GM21447 (cell line): ENCODE data around the gene ATP2C2.

Experiments
- ATAC-seq: cut with Tn5 transposase; IDR thresholded peaks from one replicate; pipeline ENCODE4 v1.9.1; 2021; ENCODE audit not compliant: unreplicated experiment

Gene ATP2C2

DNA sequence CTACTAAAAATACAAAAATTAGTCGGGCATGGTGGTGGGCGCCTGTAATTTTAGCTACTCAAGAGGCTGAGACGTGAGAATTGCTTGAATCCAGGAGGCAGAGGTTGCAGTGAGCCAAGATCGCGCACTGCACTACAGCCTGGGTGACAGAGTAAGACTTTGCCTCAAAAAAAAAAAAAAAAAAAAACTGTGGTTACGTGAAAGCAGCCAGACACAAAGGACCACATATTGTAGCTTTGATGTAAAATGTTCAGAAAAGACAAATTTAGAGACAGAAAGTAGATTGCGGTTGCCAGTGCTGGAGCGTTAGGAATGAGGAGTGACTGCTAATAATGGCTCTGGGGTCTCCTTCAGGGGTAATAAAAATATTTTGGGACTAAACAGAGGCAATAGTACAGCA, 140.2 kb downstream of the ATP2C2 start:
- no peak for ATAC-seq

DNA sequence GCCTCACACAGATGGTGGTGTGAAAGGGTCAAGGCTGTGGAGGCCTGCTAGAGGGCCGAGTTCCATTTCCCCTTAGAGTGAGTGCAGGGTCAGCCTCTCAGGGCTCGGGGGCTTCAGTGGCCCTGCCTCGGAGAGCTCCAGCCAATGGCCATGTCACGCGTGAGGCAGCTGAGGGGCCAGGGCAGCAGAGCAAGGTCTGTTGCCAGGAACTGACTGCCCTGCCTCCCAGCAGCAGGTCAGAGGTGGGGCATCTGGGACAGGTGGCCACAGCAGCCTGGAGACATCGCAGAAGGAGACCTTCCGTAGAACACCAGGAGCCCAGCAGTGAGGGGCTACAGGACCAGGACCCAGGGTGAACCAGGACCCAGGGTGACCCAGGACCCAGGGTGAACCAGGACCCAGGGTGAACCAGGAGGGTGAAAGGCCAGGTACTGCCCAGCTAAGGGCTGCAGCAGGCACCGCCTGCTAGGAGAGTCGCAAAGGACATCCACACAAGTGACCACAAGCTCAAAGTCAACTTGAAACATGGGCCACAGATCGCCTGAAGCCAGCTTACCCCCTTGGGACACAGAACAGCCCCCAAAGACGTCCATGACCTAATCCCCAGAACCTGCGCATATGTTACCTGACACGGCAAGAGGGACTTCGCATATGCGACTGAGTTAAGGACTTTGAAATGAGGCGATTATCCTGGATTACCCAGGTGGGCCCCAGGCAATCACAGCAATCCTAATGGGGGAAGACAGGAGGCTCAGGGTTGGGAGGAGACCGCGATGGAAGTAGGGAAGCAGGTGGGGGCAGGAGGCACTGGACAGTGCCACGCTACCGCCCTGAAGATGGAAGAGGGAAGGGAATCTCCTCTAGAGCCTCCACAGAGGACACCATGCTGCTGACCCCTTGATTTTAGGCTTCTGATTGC, 141.0 kb downstream of the ATP2C2 start:
- ATAC-seq = no peak

DNA sequence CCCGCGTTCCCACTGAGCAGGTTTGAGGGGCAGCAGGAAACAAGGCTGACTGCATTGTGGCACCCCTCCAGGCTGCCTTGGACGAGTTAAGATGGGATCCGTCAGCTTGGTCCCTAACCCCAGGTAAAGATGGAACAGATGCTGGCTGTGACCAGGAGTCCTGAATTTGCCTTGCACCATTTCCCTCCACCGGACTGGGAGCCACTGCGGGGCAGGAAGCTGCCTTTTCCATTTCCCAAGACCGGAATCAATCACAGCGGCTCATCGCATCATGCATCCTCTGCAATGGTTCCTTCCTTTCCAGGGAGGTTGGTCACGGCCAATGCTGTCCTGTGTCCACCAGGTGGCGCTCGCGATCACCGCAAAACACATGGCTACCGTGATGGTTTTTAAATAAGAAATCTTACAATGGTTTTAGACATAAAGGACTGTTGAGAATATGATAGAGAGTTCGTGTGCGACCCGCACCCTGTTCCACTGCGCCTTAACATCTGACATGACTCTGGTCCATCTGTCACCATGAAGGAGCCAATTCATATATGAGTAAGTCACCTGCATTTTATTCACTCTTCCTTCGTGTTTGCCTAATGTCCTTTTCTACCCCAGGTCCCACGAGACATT, 143.0 kb downstream of the ATP2C2 start:
- no peak for ATAC-seq

DNA sequence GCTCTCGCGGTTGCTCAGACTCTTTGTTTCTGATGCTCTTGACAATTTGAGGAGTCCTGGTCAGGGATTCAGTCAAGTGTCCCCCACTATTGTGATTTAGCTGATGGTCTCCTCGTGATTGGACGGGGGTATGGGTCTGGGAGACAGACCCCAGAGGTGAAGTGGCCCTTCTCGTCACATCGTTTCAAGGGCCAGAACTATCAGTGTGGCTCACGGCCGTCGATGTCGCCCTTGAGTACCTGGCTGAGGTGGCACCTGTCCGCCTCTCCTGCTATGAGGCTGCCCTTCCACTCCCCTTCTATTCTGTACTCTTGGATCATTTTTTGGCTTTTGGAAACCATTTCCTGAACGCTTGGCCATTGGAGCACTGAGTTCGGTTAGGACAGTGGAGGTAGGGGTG, 143.5 kb downstream of the ATP2C2 start:
- no peak for ATAC-seq

DNA sequence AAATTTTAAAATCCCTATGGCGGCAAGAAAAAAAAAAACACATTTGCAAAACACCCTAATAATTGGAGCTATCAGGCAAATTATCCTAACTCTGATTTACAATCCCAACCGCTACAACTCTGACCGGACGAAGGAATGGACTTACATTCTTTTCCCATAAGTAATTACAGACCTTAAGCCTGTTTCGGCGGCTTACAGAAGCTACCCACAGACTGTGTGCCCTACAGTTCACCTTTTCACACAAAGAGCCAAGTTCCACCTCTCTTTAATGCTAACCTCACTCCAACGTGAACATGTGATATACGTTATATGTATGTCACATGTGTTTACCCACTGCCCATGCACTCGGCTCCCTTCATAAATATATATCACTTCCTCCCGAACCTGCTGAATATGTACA, 144.8 kb downstream of the ATP2C2 start:
- ATAC-seq = no peak

DNA sequence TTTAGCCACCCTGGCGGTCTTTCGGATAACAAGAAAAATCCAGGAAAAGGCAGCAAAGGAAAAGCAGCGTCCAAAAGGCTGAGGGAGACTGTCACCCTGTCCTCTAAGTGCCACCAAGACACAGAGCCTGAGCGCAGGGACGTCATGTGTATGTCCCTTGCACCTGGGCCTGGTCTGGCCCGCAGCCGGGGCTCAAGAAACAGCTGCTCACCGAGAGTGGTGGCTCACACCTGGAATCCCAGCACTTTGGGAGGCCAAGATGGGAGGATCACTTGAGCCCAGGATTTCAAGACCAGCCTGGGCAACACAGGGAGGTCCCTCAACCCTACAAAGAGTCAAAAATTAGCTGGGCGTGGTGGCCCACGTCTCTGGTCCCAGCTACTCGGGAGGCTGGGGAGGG, 145.3 kb downstream of the ATP2C2 start:
- no peak for ATAC-seq
